ENCODE data around the gene ZSWIM7.

DNA sequence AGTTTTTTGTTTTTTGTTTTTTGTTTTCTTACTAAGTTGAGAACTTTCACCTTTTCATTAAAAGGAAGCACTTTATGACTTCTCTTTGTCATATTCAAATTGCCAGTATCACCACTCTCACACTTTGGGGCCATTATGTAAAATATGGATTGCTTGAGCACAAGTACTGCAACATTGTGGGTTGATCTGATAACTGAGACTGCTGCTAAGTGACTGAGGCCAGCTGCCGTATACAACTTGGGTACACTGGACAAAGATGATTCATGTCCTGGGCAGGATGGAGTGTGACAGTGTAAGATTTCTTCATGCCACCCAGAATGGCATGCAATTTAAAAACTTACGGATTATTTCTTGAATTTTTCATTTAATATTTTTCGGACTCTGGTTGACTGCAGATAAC, 7.9 kb upstream of the ZSWIM7 start:
- TF ChIP-seq EZH2 (optimal IDR thresholded peaks at IDR 0.05; ENCODE audit: low read depth, low read length) (no peak), EZH2phosphoT487 (IDR thresholded peaks at IDR 0.05; ENCODE audit: low read length) (no peak)
- TF ChIP-seq, protein P1, sequence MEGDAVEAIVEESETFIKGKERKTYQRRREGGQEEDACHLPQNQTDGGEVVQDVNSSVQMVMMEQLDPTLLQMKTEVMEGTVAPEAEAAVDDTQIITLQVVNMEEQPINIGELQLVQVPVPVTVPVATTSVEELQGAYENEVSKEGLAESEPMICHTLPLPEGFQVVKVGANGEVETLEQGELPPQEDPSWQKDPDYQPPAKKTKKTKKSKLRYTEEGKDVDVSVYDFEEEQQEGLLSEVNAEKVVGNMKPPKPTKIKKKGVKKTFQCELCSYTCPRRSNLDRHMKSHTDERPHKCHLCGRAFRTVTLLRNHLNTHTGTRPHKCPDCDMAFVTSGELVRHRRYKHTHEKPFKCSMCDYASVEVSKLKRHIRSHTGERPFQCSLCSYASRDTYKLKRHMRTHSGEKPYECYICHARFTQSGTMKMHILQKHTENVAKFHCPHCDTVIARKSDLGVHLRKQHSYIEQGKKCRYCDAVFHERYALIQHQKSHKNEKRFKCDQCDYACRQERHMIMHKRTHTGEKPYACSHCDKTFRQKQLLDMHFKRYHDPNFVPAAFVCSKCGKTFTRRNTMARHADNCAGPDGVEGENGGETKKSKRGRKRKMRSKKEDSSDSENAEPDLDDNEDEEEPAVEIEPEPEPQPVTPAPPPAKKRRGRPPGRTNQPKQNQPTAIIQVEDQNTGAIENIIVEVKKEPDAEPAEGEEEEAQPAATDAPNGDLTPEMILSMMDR (IDR thresholded peaks at IDR 0.05; ENCODE audit: low read length), result no peak

All from MM.1S (cell line).